ENCODE results near the gene RAPGEF2.

- TF ChIP-seq, protein P1, sequence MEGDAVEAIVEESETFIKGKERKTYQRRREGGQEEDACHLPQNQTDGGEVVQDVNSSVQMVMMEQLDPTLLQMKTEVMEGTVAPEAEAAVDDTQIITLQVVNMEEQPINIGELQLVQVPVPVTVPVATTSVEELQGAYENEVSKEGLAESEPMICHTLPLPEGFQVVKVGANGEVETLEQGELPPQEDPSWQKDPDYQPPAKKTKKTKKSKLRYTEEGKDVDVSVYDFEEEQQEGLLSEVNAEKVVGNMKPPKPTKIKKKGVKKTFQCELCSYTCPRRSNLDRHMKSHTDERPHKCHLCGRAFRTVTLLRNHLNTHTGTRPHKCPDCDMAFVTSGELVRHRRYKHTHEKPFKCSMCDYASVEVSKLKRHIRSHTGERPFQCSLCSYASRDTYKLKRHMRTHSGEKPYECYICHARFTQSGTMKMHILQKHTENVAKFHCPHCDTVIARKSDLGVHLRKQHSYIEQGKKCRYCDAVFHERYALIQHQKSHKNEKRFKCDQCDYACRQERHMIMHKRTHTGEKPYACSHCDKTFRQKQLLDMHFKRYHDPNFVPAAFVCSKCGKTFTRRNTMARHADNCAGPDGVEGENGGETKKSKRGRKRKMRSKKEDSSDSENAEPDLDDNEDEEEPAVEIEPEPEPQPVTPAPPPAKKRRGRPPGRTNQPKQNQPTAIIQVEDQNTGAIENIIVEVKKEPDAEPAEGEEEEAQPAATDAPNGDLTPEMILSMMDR (IDR thresholded peaks at IDR 0.05), result no peak
- TF ChIP-seq POLR2A (IDR thresholded peaks at IDR 0.05), result no peak
These were observed 119.2 kb downstream of the RAPGEF2 start for GRCh38 chr4:159222043-159222552.

Data from thyroid gland (tissue), 4 donors.